Heart left ventricle (tissue), 16 donors: ENCODE measurements around the gene MIF. TPM values are rescaled to one million over a fixed set of nuclear protein-coding genes. Genes with fewer than 3 reads are reported as not detected.

Experiments
- ATAC-seq, 4 donors: fragments of 200-7000 bp; cut with Tn5 transposase; one replicate each; pipeline ENCODE4 v1.9.1; 2020 to 2022; ENCODE audit warnings: moderate library complexity in 4 of 4, mild to moderate bottlenecking in 3 of 4, moderate number of reproducible peaks in 1 of 4
- DNase-seq, 5 donors: peaks; one replicate each; pipeline ENCODE4 v3.0.0-alpha.2; 2020
- H3K27ac ChIP-seq, 12 donors: fragments of 200-600 bp; sonication (generic) in 4 of 12; one replicate each; pipeline versions ENCODE4 v1.5.0 to v1.8.0; 2016 to 2022; ENCODE audit warnings: mild to moderate bottlenecking in 2 of 12
- H3K27me3 ChIP-seq, 9 donors: fragments of 200-600 bp; sonication (generic) in 2 of 9; one replicate each; pipeline versions ENCODE4 v1.5.1 to v1.8.0; 2016 to 2022; ENCODE audit warnings: mild to moderate bottlenecking in 3 of 9
- H3K36me3 ChIP-seq, 9 donors: fragments of 200-600 bp; sonication (generic) in 2 of 9; one replicate each; pipeline versions ENCODE4 v1.5.0 to v1.8.0; 2018 to 2022; ENCODE audit warnings: mild to moderate bottlenecking in 2 of 9
- H3K4me1 ChIP-seq, 12 donors: fragments of 200-600 bp; sonication (generic) in 4 of 12; one replicate each; pipeline versions ENCODE4 v1.5.0 to v1.8.0; 2016 to 2022; ENCODE audit warnings: mild to moderate bottlenecking in 3 of 12
- H3K4me3 ChIP-seq, 12 donors: fragments of 200-600 bp; sonication (generic) in 4 of 12; one replicate each; pipeline versions ENCODE4 v1.5.0 to v1.8.0; 2017 to 2022; ENCODE audit warnings: mild to moderate bottlenecking in 9 of 12, moderate library complexity in 4 of 12
- H3K9me3 ChIP-seq, 12 donors: fragments of 200-600 bp; sonication (generic) in 4 of 12; one replicate each; pipeline versions ENCODE4 v1.5.0 to v1.8.0; 2016 to 2022; ENCODE audit warnings: mild to moderate bottlenecking in 1 of 12
- CTCF ChIP-seq, 12 donors: fragments of 200-600 bp; sonication (generic) in 4 of 12; IDR thresholded peaks; one replicate each; pipeline versions ENCODE4 v1.5.0 to v1.8.0; 2018 to 2022; ENCODE audit warnings: antibody characterized with exemption in 12 of 12, mild to moderate bottlenecking in 5 of 12
- POLR2A ChIP-seq, 2 donors: fragments of 450-650 bp; IDR thresholded peaks; one replicate each; pipeline ENCODE4 v1.6.1; 2017; ENCODE audit warnings: antibody characterized with exemption in 2 of 2, mild to moderate bottlenecking in 2 of 2, moderate library complexity in 2 of 2
- WGBS, 4 donors: extraction: QIAGEN DNeasy Blood & Tissue Kit in 2 of 4; methylation state at CpG; one replicate each; pipeline versions ENCODE4 v1.1.5 to v1.1.7; 2013 to 2018; 5-methylcytosine and 5-hydroxymethylcytosine counted together
- intact Hi-C, 10 donors: fragments of 100-400 bp; cut with DNase I; formaldehyde crosslinking; loops; one replicate each; pipeline versions ENCODE4 v1.11.1 to v1.14.2; 2022
- polyA plus RNA-seq, 2 donors: library from polyadenylated mRNA; stranded (reverse); fragments of 200-250 nt; gene quantifications; one replicate each; pipeline ENCODE4 v1.2.3, GENCODE V29; 2013
- total RNA-seq, 9 donors: library from RNA; depleted of rRNA in 2 of 9; stranded (reverse); fragments of >200 nt in 2 of 9; fragmentation: NEBNext Ultra II Directional in 3 of 9; extraction: Animal tissue kit (Norgen Biotek cat#: 25700) in 3 of 9; gene quantifications; one replicate each; pipeline versions ENCODE4 v1.1.0 to v1.2.4, GENCODE V29; 2016 to 2023
- donor health status: ischemic (EF 13 %, LVEDD 7.1; RV severe dilation, severe dysfunction).
- donor health status: healthy with polysubstance abuse.
- donor health status: DM: no; HTN: yes; CAD: no.
- donor health status: DM: no; HTN: no; CAD: no.
- donor health status: ischemic (EF 25% LVEDD 6.9; RV normal size, moderate dysfunction).
- donor health status: ischemic (EF 25% LVEDD 5.7; RV mildly dilated, moderate dysfunction).
- donor health status: healthy.
- donor health status: DM: yes; HTN: yes; CAD: no.
- donor health status: ischemic (EF 35%, LVEDD 5.7; RV mildly dilated, moderate dysfunction).
- donor health status: nonischemic (EF 11% LVEDD 7.7; RV severe dilation, severe dysfunction).
- donor health status: DM: yes; HTN: yes; CAD: no.
- donor health status: PGD.
- donor health status: ischemic (EF 29% LVEDD 5.4; RV normal size, mild dysfunction).
- donor health status: nonischemic (EF 23%, LVEDD 6.1; RV moderate dilation, normal function).

Gene MIF
- total and polyA plus RNA-seq, 11 donors: 192 to 503 (median 238) TPM

- ATAC-seq (no peak), DNase-seq (no peak)
- no peak for TF ChIP-seq POLR2A (IDR thresholded peaks at IDR 0.05)
- no peak for TF ChIP-seq CTCF (IDR thresholded peaks at IDR 0.05)
- Histone ChIP-seq H3K4me1 (peaks cover 0 to 33% (median 21%) of the 10 kb centered on the region in 12 donors), H3K9me3 (no peaks in the 10 kb centered on the region), H3K27me3 (no peaks in the 10 kb centered on the region), H3K4me3 (peak overlapping the region in 3 of 12 donors; percentile 4 to 23 (median 11)), H3K36me3 (no peaks in the 10 kb centered on the region), H3K27ac (peak overlapping the region in 8 of 12 donors; percentile 21 to 62 (median 46))
- 70 to 84% (median 79%) methylated on average over 11 of the region's 11 CpGs for WGBS, 4 donors
- intact Hi-C loops: no loop called here
These were observed 14.5 kb downstream of the MIF start for GRCh38 chr22:23908587-23909205.

- DNase-seq (no peak), ATAC-seq (no peak)
- H3K4me3 ChIP-seq: peak overlapping the region in 4 of 12 donors; percentile 4 to 23 (median 10)
- H3K36me3 ChIP-seq: no peaks in the 10 kb centered on the region
- no peak for TF ChIP-seq CTCF (IDR thresholded peaks at IDR 0.05)
- TF ChIP-seq POLR2A (IDR thresholded peaks at IDR 0.05): peak in 1 of 2 donors; percentile 20
- no peaks in the 10 kb centered on the region for H3K27me3 ChIP-seq
- H3K9me3 ChIP-seq: no peaks in the 10 kb centered on the region
- peak overlapping the region in 9 of 12 donors; percentile 21 to 62 (median 43) for H3K27ac ChIP-seq
- peaks cover 0 to 32% (median 21%) of the 10 kb centered on the region in 12 donors for H3K4me1 ChIP-seq
- intact Hi-C loops: no loop called here
- 39 to 57% (median 49%) methylated on average over 6 of the region's 6 CpGs for WGBS, 4 donors
These were observed 15.2 kb downstream of the MIF start for GRCh38 chr22:23909296-23909898.

GRCh38 chr22:23910496-23911190 lies 16.5 kb downstream of the MIF start:
- TF ChIP-seq CTCF (IDR thresholded peaks at IDR 0.05) (no peak), POLR2A (IDR thresholded peaks at IDR 0.05) (no peak)
- DNase-seq: no peak
- Histone ChIP-seq H3K4me1 (peaks cover 0 to 25% (median 19%) of the 10 kb centered on the region in 12 donors), H3K27me3 (no peaks in the 10 kb centered on the region), H3K36me3 (no peaks in the 10 kb centered on the region), H3K27ac (no peak overlapping the region), H3K9me3 (no peaks in the 10 kb centered on the region), H3K4me3 (no peak overlapping the region)
- no peak for ATAC-seq
- intact Hi-C loops: no loop called here
- WGBS, 4 donors: 75 to 95% (median 89%) methylated on average over 3 of the region's 3 CpGs

GRCh38 chr22:23911318-23911980 lies 17.3 kb downstream of the MIF start:
- H3K36me3 ChIP-seq: no peaks in the 10 kb centered on the region
- WGBS, 4 donors: 93 to 96% (median 93%) methylated on average over 11 to 12 of the region's 12 CpGs
- TF ChIP-seq POLR2A (IDR thresholded peaks at IDR 0.05) (no peak), CTCF (IDR thresholded peaks at IDR 0.05) (no peak)
- no peaks in the 10 kb centered on the region for H3K27me3 ChIP-seq
- DNase-seq (no peak), ATAC-seq (no peak)
- H3K4me1 ChIP-seq: peaks cover 0 to 25% (median 19%) of the 10 kb centered on the region in 12 donors
- no peaks in the 10 kb centered on the region for H3K9me3 ChIP-seq
- H3K27ac ChIP-seq: no peak overlapping the region
- H3K4me3 ChIP-seq: no peak overlapping the region
- intact Hi-C loops: no loop called here
